Motor neuron (in vitro differentiated cells): Measurements from ENCODE around the gene PSMA6. TPM values are rescaled to one million over a fixed set of nuclear protein-coding genes. Genes with fewer than 3 reads are reported as not detected.
"Not testable (repeated sequence)": the region's sequence is repeated elsewhere in the genome, so short reads cannot be mapped to it uniquely, and the experiment has no call there.

Experiments
- ATAC-seq, 8 experiments: fragments of 200-7000 bp; cut with Tn5 transposase; replicated peaks in 6 of 8; 2 replicates each; pipeline ENCODE4 v1.8.0; 2021; ENCODE audit warnings: mild to moderate bottlenecking in 8 of 8, moderate library complexity in 8 of 8
- H3K27ac ChIP-seq, 2 donors: fragments of 250-450 bp; sonication (Bioruptor Pico); 2 replicates each; pipeline ENCODE4 v1.9.0; 2021; ENCODE audit warnings: antibody characterized with exemption in 2 of 2, mild to moderate bottlenecking in 2 of 2, moderate library complexity in 1 of 2
- H3K4me1 ChIP-seq, 2 donors: fragments of 250-450 bp; sonication (Bioruptor Pico); replicated peaks in 1 of 2; 2 replicates each; pipeline ENCODE4 v1.6.1; 2021; ENCODE audit warnings: antibody characterized with exemption in 2 of 2, mild to moderate bottlenecking in 2 of 2, moderate library complexity in 1 of 2
- H3K4me3 ChIP-seq, 5 donors: fragments of 250-450 bp; sonication (Bioruptor Pico); 2 replicates each; pipeline ENCODE4 v1.9.0; 2021; ENCODE audit warnings: antibody characterized with exemption in 5 of 5, mild to moderate bottlenecking in 5 of 5, moderate library complexity in 4 of 5
- WGBS, 10 experiments: fragments of 450-650 bp; shearing (Covaris generic); methylation state at CpG; one replicate each; pipeline ENCODE4 v1.0.0; 2022; 5-methylcytosine and 5-hydroxymethylcytosine counted together
- in situ Hi-C, 9 experiments: fragments of 400-800 bp; cut with MboI; loops; one replicate each; pipeline ENCODE4 v1.15.0; 2021; ENCODE audit warnings: low sequenced_read_pairs in 9 of 9, low pct_unique_long_range_greater_than_20kb in 2 of 9; ENCODE audit not compliant: unreplicated experiment in 9 of 9
- total RNA-seq, 8 experiments: library from RNA; unstranded; fragments of 300-600 nt; gene quantifications; 2 replicates each; pipeline versions ENCODE4 v1.2.3 to v1.2.4, GENCODE V29; 2022

The PSMA6 gene
- total RNA-seq: 1,000 to 10,000 TPM in 1 of 8 experiments, 100 to 1,000 TPM in 7; 224 to 1,035 (median 262) TPM

GRCh38 chr14:35292051-35292769 lies at the start of gene PSMA6:
Gene PSMA6 (plus strand): TSS chr14:35292382. CDS start chr14:35292477, 95 bp downstream.
- in situ Hi-C loops: loop anchor here in 1 of 9 experiments (25.0 kb wide), 1 partner anchor 155 kb away; no protein-coding TSS in a partner anchor
- 0 to 10% (median 0%) methylated on average over 1 to 24 of the region's 40 CpGs; no CpG with 5 or more reads in 2 of the 10 experiments for WGBS, 10 experiments

GRCh38 chr14:35242599-35243311 lies 49.4 kb upstream of the PSMA6 start:
- no peak overlapping the region for H3K4me3 ChIP-seq
- peak in 1 of 8 experiments; percentile 14 for ATAC-seq
- H3K27ac ChIP-seq: no peak overlapping the region
- H3K4me1 ChIP-seq: no peaks in the 10 kb centered on the region
- WGBS, 10 experiments: 70 to 98% (median 91%) methylated on average over 2 to 5 of the region's 5 CpGs
- in situ Hi-C loops: no loop called here

More at GRCh38 chr14:35292051-35292769, at the start of gene PSMA6:
- ATAC-seq: peak; percentile 81 to 98 (median 97)
- Histone ChIP-seq H3K4me1 (peaks cover 14% of the 10 kb centered on the region in 2 donors), H3K27ac (peak within 1 kb of the TSS; percentile 90 to 95), H3K4me3 (peak within 1 kb of the TSS; percentile 60 to 85 (median 81))

GRCh38 chr14:35243956-35244355 lies 48.2 kb upstream of the PSMA6 start:
- no peak for ATAC-seq
- in situ Hi-C loops: no loop called here
- no peak overlapping the region for H3K4me3 ChIP-seq
- 42 to 100% (median 93%) methylated on average over 1 to 2 of the region's 2 CpGs for WGBS, 10 experiments
- no peaks in the 10 kb centered on the region for H3K4me1 ChIP-seq
- no peak overlapping the region for H3K27ac ChIP-seq

GRCh38 chr14:35244542-35244941 lies 47.6 kb upstream of the PSMA6 start:
- Histone ChIP-seq H3K4me1 (no peaks in the 10 kb centered on the region), H3K27ac (no peak overlapping the region), H3K4me3 (no peak overlapping the region)
- 77 to 100% (median 91%) methylated on average over 2 to 4 of the region's 4 CpGs; no CpG with 5 or more reads in 2 of the 10 experiments for WGBS, 10 experiments
- in situ Hi-C loops: no loop called here
- ATAC-seq: no peak

- in situ Hi-C loops: no loop called here
- no peaks in the 10 kb centered on the region for H3K4me1 ChIP-seq
- ATAC-seq: no peak
- no peak overlapping the region for H3K4me3 ChIP-seq
- WGBS, 10 experiments: 90 to 100% (median 100%) methylated on average over 1 to 3 of the region's 4 CpGs; no CpG with 5 or more reads in 4 of the 10 experiments
- no peak overlapping the region for H3K27ac ChIP-seq
Measured at GRCh38 chr14:35245051-35245450, 47.1 kb upstream of the PSMA6 start.

GRCh38 chr14:35247777-35248475 lies 44.3 kb upstream of the PSMA6 start:
- in situ Hi-C loops: no loop called here
- 20 to 92% (median 80%) methylated on average over 2 to 4 of the region's 4 CpGs; no CpG with 5 or more reads in 3 of the 10 experiments for WGBS, 10 experiments
- peak in 1 of 8 experiments; percentile 10 for ATAC-seq
- Histone ChIP-seq H3K27ac (no peak overlapping the region), H3K4me1 (no peaks in the 10 kb centered on the region), H3K4me3 (no peak overlapping the region)

GRCh38 chr14:35248476-35248788 lies 43.8 kb upstream of the PSMA6 start:
- H3K27ac ChIP-seq: no peak overlapping the region
- no peak for ATAC-seq
- no peaks in the 10 kb centered on the region for H3K4me1 ChIP-seq
- H3K4me3 ChIP-seq: no peak overlapping the region
- in situ Hi-C loops: no loop called here

- no peak for ATAC-seq
Measured at GRCh38 chr14:35250319-35250718, 41.9 kb upstream of the PSMA6 start.

GRCh38 chr14:35252451-35252868 lies 39.7 kb upstream of the PSMA6 start:
- H3K27ac ChIP-seq: no peak overlapping the region
- no peak overlapping the region for H3K4me3 ChIP-seq
- 20 to 100% (median 90%) methylated on average over 1 of the region's 1 CpG; no CpG with 5 or more reads in 6 of the 10 experiments for WGBS, 10 experiments
- in situ Hi-C loops: no loop called here
- no peak for ATAC-seq
- H3K4me1 ChIP-seq: no peaks in the 10 kb centered on the region

More at GRCh38 chr14:35250319-35250718, 41.9 kb upstream of the PSMA6 start:
- 80 to 96% (median 93%) methylated on average over 1 to 4 of the region's 4 CpGs; no CpG with 5 or more reads in 2 of the 10 experiments for WGBS, 10 experiments
- no peak overlapping the region for H3K4me3 ChIP-seq
- in situ Hi-C loops: no loop called here
- no peak overlapping the region for H3K27ac ChIP-seq
- H3K4me1 ChIP-seq: no peaks in the 10 kb centered on the region

- H3K4me1 ChIP-seq, in situ Hi-C loops: not testable (repeated sequence)
Measured at GRCh38 chr14:35253056-35253455, 39.1 kb upstream of the PSMA6 start.

GRCh38 chr14:35254034-35254622 lies 38.1 kb upstream of the PSMA6 start:
- H3K4me3 ChIP-seq, H3K27ac ChIP-seq, ATAC-seq, in situ Hi-C loops, H3K4me1 ChIP-seq: not testable (repeated sequence)
- 88 to 100% (median 95%) methylated on average over 2 to 5 of the region's 7 CpGs; no CpG with 5 or more reads in 2 of the 10 experiments for WGBS, 10 experiments

More at GRCh38 chr14:35253056-35253455, 39.1 kb upstream of the PSMA6 start:
- H3K4me3 ChIP-seq, ATAC-seq, H3K27ac ChIP-seq: not testable (repeated sequence)
- 79 to 100% (median 95%) methylated on average over 1 to 3 of the region's 3 CpGs for WGBS, 10 experiments

- in situ Hi-C loops: no loop called here
- no peak for ATAC-seq
- H3K4me3 ChIP-seq: no peak overlapping the region
- WGBS, 10 experiments: 92 to 100% (median 100%) methylated on average over 1 to 2 of the region's 2 CpGs; no CpG with 5 or more reads in 6 of the 10 experiments
- no peaks in the 10 kb centered on the region for H3K4me1 ChIP-seq
- H3K27ac ChIP-seq: no peak overlapping the region
Measured at GRCh38 chr14:35254736-35255135, 37.4 kb upstream of the PSMA6 start.
